Osteoblast (primary cell): ENCODE measurements around the gene YY1. TPM values are rescaled to one million over a fixed set of nuclear protein-coding genes. Genes with fewer than 3 reads are reported as not detected.
A peak's percentile ranks its signal among the peaks of the same experiment; 100 is the strongest.

Experiments used
- DNase-seq: peaks from one replicate; pipeline ENCODE4 v3.0.0; 2011; ENCODE audit warnings: low spot score, mixed read lengths; ENCODE audit not compliant: insufficient read length; ENCODE audit errors: missing footprints
- H2AFZ ChIP-seq: 2 replicates; pipeline ENCODE4 v1.6.0; 2011; ENCODE audit warnings: mild to moderate bottlenecking, low read length
- H3K27ac ChIP-seq: 2 replicates; pipeline ENCODE4 v1.5.1; 2011; ENCODE audit warnings: mild to moderate bottlenecking, low read depth, low read length, moderate library complexity
- H3K27me3 ChIP-seq: 2 replicates; pipeline ENCODE4 v1.6.0; 2012; ENCODE audit warnings: mild to moderate bottlenecking, control low read depth, inconsistent platforms, low read length, moderate library complexity; ENCODE audit not compliant: insufficient read depth
- H3K36me3 ChIP-seq: 2 replicates; pipeline ENCODE4 v1.5.1; 2011; ENCODE audit warnings: mild to moderate bottlenecking, low read length, control low read depth, moderate library complexity; ENCODE audit not compliant: insufficient read depth
- H3K4me1 ChIP-seq: 2 replicates; pipeline ENCODE4 v1.5.1; 2011; ENCODE audit warnings: mild to moderate bottlenecking, low read length, control low read depth, moderate library complexity; ENCODE audit not compliant: insufficient read depth
- H3K4me2 ChIP-seq: 2 replicates; pipeline ENCODE4 v1.6.0; 2011; ENCODE audit warnings: mild to moderate bottlenecking, low read length; ENCODE audit not compliant: insufficient read depth
- H3K4me3 ChIP-seq: fragments of 200-600 bp; sonication (generic); 3 replicates; pipeline ENCODE4 v1.5.1; 2012; ENCODE audit warnings: mild to moderate bottlenecking, low read length, inconsistent platforms; ENCODE audit not compliant: insufficient read depth
- H3K79me2 ChIP-seq: 2 replicates; pipeline ENCODE4 v1.6.0; 2012; ENCODE audit warnings: mild to moderate bottlenecking, low read length, control low read depth, inconsistent platforms; ENCODE audit not compliant: insufficient read depth
- H3K9me3 ChIP-seq: 2 replicates; pipeline ENCODE4 v1.5.1; 2011; ENCODE audit warnings: low read depth, low read length, control low read depth
- H4K20me1 ChIP-seq: 2 replicates; pipeline ENCODE4 v1.6.0; 2012; ENCODE audit warnings: mild to moderate bottlenecking, low read length, control low read depth; ENCODE audit not compliant: insufficient read depth
- total RNA-seq: library from RNA; depleted of rRNA; stranded (reverse); fragments of >200 nt; gene quantifications from 2 replicates; pipeline ENCODE4 v1.2.3, GENCODE V29; 2012
- TF ChIP-seq, protein P1 (sequence below): IDR thresholded peaks from 2 replicates; pipeline ENCODE4 v1.5.1; 2011; ENCODE audit warnings: mild to moderate bottlenecking, low read depth, low read length, moderate library complexity; ENCODE audit errors: extremely low read depth

Gene YY1
- total RNA-seq, 1 donor, result 45.2 TPM

- no peaks in the 10 kb centered on the region for H3K9me3 ChIP-seq
- no peaks in the 10 kb centered on the region for H4K20me1 ChIP-seq
- H3K79me2 ChIP-seq, result no peaks in the 10 kb centered on the region
- no peak overlapping the region for H3K4me3 ChIP-seq
- TF ChIP-seq, protein P1, sequence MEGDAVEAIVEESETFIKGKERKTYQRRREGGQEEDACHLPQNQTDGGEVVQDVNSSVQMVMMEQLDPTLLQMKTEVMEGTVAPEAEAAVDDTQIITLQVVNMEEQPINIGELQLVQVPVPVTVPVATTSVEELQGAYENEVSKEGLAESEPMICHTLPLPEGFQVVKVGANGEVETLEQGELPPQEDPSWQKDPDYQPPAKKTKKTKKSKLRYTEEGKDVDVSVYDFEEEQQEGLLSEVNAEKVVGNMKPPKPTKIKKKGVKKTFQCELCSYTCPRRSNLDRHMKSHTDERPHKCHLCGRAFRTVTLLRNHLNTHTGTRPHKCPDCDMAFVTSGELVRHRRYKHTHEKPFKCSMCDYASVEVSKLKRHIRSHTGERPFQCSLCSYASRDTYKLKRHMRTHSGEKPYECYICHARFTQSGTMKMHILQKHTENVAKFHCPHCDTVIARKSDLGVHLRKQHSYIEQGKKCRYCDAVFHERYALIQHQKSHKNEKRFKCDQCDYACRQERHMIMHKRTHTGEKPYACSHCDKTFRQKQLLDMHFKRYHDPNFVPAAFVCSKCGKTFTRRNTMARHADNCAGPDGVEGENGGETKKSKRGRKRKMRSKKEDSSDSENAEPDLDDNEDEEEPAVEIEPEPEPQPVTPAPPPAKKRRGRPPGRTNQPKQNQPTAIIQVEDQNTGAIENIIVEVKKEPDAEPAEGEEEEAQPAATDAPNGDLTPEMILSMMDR, result no peak
- no peaks in the 10 kb centered on the region for H3K4me1 ChIP-seq
- H3K27me3 ChIP-seq, result peaks cover 15% of the 10 kb centered on the region
- H2AFZ ChIP-seq, result no peak overlapping the region
- DNase-seq, result no peak
- no peak overlapping the region for H3K4me2 ChIP-seq
- no peak overlapping the region for H3K27ac ChIP-seq
- no peaks in the 10 kb centered on the region for H3K36me3 ChIP-seq
These were observed 75.8 kb downstream of the YY1 start for GRCh38 chr14:100314724-100315123.

DNA sequence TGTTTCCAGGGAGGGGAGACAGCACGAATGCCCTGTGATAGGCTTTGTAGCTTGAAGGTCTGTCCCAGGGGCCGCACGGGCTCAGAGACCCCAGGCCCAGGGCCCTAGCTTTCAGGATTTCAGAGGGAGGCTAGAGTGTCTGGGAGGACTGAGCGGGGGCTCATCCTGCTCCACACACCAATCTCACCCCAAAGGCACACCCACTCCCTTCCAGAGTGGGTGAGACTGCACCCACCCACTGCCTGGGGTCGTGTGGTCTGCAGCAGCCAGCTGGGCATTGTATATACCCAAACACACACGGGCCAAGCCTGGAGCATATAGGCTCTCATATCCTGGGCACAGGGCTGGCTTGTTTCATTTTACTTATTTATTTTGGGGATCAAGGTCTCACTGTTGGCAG is 78.4 kb downstream of the YY1 start:
- Histone ChIP-seq H4K20me1 (no peaks in the 10 kb centered on the region), H2AFZ (no peak overlapping the region), H3K36me3 (no peaks in the 10 kb centered on the region), H3K27ac (no peak overlapping the region), H3K4me1 (no peaks in the 10 kb centered on the region), H3K27me3 (peaks cover 5% of the 10 kb centered on the region), H3K79me2 (no peaks in the 10 kb centered on the region), H3K4me2 (peak overlapping the region; percentile 80), H3K9me3 (no peaks in the 10 kb centered on the region), H3K4me3 (no peak overlapping the region)
- TF ChIP-seq, protein P1, result no peak
- no peak for DNase-seq

GRCh38 chr14:100317912-100318808 is 79.2 kb downstream of the YY1 start:
- H3K4me1 ChIP-seq, result no peaks in the 10 kb centered on the region
- peak overlapping the region; percentile 37 for H3K27ac ChIP-seq
- no peaks in the 10 kb centered on the region for H3K36me3 ChIP-seq
- H3K79me2 ChIP-seq, result no peaks in the 10 kb centered on the region
- H3K27me3 ChIP-seq, result no peaks in the 10 kb centered on the region
- peak overlapping the region; percentile 91 for H2AFZ ChIP-seq
- H3K4me2 ChIP-seq, result peak overlapping the region; percentile 80
- H3K9me3 ChIP-seq, result no peaks in the 10 kb centered on the region
- DNase-seq, result peak; percentile 98
- no peaks in the 10 kb centered on the region for H4K20me1 ChIP-seq
- TF ChIP-seq, protein P1, result peak; percentile 75
- H3K4me3 ChIP-seq, result peak overlapping the region; percentile 70

GRCh38 chr14:100320157-100320856 is 81.4 kb downstream of the YY1 start:
- no peak for DNase-seq
- Histone ChIP-seq H3K4me3 (no peak overlapping the region), H3K79me2 (no peaks in the 10 kb centered on the region), H3K27ac (no peak overlapping the region), H2AFZ (no peak overlapping the region), H3K27me3 (no peaks in the 10 kb centered on the region), H4K20me1 (no peaks in the 10 kb centered on the region), H3K4me1 (no peaks in the 10 kb centered on the region), H3K4me2 (no peak overlapping the region), H3K9me3 (no peaks in the 10 kb centered on the region), H3K36me3 (no peaks in the 10 kb centered on the region)
- TF ChIP-seq, protein P1, result no peak
